Measurements from ENCODE around the gene SDHB. TPM values are rescaled to one million over a fixed set of nuclear protein-coding genes. Genes with fewer than 3 reads are reported as not detected.

Gene SDHB
- total and polyA plus RNA-seq, 12 donors: 102 to 486 (median 377) TPM

DNA sequence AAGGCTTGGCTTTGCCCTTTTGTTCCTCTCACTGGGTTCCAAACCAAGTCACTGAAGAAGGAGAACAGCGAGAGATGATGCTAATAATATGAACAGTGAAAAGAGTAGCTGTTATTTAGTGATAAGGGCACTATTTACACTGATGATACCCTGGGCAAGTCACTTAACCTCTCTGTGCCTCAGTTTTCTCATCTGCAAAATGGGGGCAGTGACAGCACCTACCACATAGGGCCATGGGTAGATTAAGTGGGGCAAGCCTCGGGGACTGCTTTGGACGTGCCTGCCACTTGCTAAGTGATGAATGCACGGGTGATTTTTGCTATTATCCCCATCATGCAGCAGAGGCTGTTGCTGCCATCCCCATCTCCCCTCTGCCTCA, 51.3 kb downstream of the SDHB start:
- no peak overlapping the region for H3K27ac ChIP-seq
- DNase-seq: no peak
- H3K27me3 ChIP-seq: no peaks in the 10 kb centered on the region
- no peaks in the 10 kb centered on the region for H3K4me1 ChIP-seq
- ATAC-seq: no peak
- intact Hi-C loops (cut with DNase I): no loop called here
- WGBS, 2 donors: 95 to 97% methylated on average over 4 of the region's 4 CpGs
- no peaks in the 10 kb centered on the region for H3K9me3 ChIP-seq
- TF ChIP-seq, protein P1, sequence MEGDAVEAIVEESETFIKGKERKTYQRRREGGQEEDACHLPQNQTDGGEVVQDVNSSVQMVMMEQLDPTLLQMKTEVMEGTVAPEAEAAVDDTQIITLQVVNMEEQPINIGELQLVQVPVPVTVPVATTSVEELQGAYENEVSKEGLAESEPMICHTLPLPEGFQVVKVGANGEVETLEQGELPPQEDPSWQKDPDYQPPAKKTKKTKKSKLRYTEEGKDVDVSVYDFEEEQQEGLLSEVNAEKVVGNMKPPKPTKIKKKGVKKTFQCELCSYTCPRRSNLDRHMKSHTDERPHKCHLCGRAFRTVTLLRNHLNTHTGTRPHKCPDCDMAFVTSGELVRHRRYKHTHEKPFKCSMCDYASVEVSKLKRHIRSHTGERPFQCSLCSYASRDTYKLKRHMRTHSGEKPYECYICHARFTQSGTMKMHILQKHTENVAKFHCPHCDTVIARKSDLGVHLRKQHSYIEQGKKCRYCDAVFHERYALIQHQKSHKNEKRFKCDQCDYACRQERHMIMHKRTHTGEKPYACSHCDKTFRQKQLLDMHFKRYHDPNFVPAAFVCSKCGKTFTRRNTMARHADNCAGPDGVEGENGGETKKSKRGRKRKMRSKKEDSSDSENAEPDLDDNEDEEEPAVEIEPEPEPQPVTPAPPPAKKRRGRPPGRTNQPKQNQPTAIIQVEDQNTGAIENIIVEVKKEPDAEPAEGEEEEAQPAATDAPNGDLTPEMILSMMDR (IDR thresholded peaks at IDR 0.05): no peak
- peaks cover 0 to 90% (median 16%) of the 10 kb centered on the region in 9 donors for H3K36me3 ChIP-seq
- H3K4me3 ChIP-seq: no peak overlapping the region

DNA sequence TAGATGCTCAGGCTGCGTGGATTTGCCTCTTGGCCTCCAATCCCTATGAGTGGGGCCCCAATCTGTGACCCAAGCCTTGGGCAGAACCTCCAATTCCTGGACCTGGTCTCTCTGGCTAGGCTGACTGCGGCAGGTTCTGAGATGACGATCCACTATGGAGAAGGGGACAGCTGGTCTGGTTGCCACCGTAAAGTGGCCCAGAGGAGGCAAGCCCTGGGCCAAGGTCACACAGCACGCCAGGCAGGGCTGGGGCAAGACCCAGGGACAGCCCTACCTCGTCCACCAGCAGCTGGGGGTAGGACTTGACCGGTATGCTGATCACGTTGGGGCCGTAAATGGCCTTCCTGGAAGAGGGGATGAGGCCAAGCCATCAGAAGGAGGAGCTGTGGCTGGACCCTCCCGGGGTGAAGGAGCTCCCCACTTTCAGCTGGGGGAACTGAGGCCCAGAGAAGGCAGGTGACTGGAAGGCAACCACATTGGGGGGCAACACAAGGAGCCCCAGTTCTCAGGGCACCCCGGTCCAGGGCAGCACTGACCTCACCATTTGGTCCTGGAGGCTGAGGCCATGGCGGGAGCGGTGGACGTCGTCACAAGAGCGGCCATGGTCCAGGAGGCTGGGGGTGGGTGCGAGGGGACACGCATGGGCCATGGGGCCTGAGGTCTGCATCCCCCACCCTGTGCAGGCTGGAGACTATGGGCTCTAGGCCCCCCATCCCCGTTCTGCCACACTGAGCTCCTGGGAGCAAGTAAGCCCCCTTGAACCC, 51.9 kb downstream of the SDHB start:
- H3K4me3 ChIP-seq: no peak overlapping the region
- H3K27ac ChIP-seq: no peak overlapping the region
- DNase-seq (no peak), ATAC-seq (peak in 1 of 8 donors; percentile 6)
- TF ChIP-seq, protein P1 (IDR thresholded peaks at IDR 0.05): no peak
- no peaks in the 10 kb centered on the region for H3K27me3 ChIP-seq
- H3K9me3 ChIP-seq: no peaks in the 10 kb centered on the region
- WGBS, 2 donors: 94 to 95% methylated on average over 19 of the region's 19 CpGs
- no peaks in the 10 kb centered on the region for H3K4me1 ChIP-seq
- H3K36me3 ChIP-seq: peaks cover 0 to 96% (median 16%) of the 10 kb centered on the region in 9 donors
- intact Hi-C loops (cut with DNase I): no loop called here

DNA sequence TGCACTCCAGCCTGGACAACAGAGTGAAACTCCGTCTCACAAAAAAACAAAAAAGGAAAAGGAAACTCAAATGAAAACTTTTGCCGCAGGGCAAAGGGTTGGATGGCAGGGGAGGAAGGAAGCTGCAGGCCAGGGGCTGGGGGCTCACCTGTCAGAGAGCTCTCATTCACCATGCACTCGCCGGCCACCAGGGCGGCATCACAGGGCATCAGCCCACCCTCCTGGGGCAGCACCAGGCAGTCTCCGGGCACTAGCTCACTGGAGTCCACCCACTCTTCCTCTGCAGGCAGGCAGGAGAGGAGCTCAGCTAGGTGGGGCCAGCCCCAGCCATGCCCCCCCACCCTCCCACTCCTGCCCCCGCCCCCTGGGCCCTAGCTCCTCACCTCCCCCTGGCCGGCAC, 54.0 kb downstream of the SDHB start:
- no peak overlapping the region for H3K4me3 ChIP-seq
- no peaks in the 10 kb centered on the region for H3K4me1 ChIP-seq
- H3K9me3 ChIP-seq: no peaks in the 10 kb centered on the region
- peaks cover 0 to 99% (median 16%) of the 10 kb centered on the region in 9 donors for H3K36me3 ChIP-seq
- WGBS, 2 donors: 91 to 92% methylated on average over 8 of the region's 8 CpGs
- H3K27me3 ChIP-seq: no peaks in the 10 kb centered on the region
- intact Hi-C loops (cut with DNase I): no loop called here
- no peak overlapping the region for H3K27ac ChIP-seq
- TF ChIP-seq, protein P1 (IDR thresholded peaks at IDR 0.05): no peak
- no peak for DNase-seq
- ATAC-seq: no peak

DNA sequence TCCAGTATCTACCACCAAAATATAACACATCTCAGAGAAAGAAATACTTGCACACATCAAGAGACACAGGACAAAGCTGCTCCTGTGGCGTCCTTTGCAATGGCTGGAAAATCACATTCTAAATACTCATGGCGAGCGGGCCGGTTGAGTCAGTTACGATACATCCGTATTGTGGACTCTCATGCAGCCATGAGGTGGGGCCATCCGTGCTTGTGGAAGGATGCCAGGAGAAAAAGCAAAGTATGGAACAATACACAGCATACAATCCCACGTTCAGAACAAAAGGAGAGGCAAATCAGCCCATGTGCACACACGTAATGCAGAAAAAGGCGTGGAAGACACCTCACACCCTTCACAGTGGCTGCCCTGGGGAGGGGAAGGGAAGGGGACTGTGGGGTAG, 55.2 kb downstream of the SDHB start:
- H3K27ac ChIP-seq: no peak overlapping the region
- H3K9me3 ChIP-seq: no peaks in the 10 kb centered on the region
- TF ChIP-seq, protein P1 (IDR thresholded peaks at IDR 0.05): no peak
- ATAC-seq: no peak
- no peak for DNase-seq
- intact Hi-C loops (cut with DNase I): no loop called here
- no peaks in the 10 kb centered on the region for H3K4me1 ChIP-seq
- H3K36me3 ChIP-seq: peaks cover 0 to 99% (median 7%) of the 10 kb centered on the region in 9 donors
- no peaks in the 10 kb centered on the region for H3K27me3 ChIP-seq
- H3K4me3 ChIP-seq: no peak overlapping the region
- WGBS, 2 donors: 82% methylated on average over 10 of the region's 10 CpGs
